Amniotic epithelial cell (primary cell): ENCODE results near the gene CCNH.

Experiments
- DNase-seq: peaks from one replicate; pipeline ENCODE4 v3.0.0-alpha.2; 2010; ENCODE audit warnings: low read depth

Gene CCNH

DNA sequence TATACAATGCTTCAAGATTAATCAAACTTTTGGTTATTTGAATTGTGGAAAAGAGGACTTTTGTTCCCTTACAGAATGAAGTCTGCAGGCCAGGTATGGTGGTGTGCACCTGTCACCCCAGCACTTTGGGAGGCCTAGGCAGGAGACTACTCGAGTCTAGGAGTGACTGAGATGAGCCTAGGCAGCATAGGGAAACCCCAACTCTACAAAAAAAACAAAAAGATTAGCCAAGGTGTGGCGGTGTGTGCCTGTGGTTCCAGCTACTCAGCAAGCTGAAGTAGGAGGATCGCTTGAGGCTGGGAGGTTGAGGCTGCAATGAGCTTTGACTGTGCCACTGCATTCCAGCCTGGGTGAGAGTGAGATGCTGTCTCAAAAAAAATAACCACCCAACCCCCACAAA is 9.3 kb downstream of the CCNH start:
- DNase-seq: no peak

DNA sequence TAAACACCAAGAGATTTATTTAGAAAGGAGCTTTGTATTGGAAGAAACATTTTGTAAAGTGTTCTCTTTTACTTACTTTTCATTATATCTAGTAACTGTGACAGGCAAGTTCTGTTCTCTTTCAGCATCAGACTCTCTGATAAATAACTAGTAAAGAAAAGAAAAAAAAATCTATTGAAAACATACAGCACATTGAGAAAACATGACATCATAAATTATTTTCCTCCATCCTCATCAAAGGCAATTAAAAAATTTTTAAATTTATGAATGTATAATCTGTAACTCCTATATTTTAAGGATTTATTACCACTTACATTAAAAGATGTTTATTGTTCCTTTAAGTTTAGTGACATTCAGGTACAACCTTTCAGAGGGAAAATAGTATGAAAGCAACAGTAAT is 11.1 kb downstream of the CCNH start:
- no peak for DNase-seq

DNA sequence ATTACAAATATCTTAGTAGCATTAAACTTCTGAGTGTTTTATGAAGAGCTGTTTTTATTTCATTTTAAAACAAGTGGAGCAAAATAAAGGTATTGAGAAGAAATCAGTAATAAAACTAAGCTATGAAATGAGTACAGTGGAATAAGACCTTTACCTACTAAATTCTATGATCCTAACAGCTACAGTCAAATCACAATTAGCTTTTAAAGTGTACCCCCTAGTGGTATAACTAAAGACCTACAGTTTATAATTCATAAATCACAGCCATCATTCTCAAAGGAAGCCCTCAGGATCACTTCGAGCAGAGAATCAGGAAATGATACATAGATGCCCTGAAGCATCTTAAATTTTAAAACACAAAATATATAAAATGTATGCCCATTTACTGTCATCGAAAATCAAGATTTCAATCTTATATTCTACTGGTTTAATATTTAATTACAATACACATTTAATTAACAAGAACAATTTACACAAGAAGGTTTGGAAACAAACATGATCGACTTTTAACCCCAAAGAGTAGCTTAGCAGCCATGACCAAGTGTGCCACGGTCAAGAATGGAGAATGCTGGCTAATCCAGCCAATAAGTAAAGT is 12.3 kb downstream of the CCNH start:
- peak; percentile 46 for DNase-seq

DNA sequence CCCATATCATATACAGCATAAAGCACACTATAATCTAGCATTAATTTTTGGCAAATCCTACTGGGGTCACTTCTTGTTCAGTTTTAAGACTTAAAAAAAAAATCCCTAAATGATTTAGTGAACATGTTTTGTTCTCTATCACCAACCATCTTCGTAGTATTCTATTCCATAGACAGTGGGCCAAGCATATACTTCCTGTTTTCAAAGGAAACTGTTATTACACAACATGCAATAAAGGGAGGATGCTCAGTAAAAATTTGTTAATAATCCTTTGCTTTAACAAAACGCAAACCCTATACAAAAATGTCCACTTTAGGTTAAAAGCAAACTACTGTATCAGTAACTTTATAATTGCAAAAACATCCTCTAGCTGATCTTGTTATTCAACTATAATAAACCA is 13.0 kb downstream of the CCNH start:
- no peak for DNase-seq

DNA sequence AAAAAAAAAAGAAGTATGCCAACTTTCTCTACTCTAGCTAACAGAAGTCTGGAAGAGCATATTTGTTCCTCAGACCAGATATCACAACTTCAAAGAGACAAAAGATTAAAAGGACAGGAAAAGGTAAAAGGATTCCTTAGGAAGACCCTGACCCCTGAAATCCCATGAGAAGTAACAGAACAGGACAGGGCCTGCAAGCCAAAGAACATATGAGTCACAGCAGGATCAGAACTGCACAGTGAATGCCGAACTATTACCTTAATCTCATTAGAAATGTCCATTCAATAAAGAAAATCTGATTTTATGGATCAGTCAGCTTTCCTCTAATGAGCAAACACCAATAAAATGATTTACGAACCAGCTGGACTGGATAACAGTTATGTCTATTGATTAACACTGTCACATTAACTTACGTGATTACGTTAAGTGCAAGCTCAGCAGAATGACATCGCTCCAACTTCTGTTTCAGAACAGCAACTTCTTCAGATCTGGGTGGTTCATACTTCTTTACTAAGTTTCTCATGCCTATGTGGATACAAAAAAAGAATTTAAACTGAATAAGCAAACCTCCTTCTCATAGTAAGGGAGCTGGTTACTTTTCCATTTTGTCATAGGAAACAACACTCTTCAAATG is 13.6 kb downstream of the CCNH start:
- no peak for DNase-seq

DNA sequence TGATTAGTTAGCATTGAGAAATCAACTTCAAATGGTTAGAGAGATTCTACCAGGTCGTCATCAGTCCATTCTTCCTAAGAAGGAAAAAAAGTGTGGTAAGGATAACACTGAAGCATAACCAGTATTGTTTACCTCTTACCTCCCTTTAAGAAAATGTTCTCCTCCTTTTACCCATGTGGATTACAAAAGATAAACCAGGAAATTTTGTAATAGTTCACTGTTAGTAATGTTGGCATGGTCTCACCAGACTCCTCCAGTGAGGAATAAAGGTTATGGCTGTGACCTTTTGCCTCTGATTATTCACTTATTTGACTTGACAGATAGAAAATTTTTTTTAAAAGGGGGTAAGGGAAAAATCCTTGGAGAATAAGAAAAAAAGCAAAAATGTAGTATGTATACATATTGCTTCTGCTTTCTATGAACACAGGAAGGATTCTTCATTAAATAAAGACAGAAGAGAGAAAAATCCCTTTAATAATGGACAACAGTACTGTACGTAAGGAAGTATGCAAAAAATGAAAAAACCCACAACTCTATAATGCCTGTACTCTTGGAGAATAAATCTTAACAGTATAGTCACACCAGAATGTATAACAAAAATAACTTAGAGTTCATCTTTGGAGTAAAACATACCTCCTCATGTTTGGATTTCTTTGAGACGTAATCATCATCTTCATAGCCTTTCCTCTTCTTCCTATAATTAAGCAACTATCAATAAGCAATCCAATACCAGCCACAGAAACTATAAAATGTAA is 18.1 kb downstream of the CCNH start:
- peak; percentile 95 for DNase-seq

DNA sequence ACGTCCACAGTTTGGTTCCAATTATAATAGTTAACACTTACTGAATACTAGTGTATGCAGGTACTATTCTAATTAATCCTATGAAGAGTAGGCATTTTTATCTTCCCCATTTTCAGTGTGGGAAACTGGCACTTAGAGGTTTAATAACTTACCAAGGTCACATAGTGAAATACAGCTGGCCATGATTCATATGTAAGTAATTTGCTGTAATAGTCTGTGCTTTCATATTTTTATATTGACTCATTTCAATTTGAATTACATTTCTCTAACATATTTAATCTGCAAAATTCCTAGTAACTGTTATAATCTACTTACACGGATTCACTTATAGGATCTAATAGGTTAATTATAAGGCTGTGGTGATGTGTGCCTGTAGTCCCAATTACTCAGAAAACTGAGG is 19.4 kb downstream of the CCNH start:
- peak; percentile 91 for DNase-seq

DNA sequence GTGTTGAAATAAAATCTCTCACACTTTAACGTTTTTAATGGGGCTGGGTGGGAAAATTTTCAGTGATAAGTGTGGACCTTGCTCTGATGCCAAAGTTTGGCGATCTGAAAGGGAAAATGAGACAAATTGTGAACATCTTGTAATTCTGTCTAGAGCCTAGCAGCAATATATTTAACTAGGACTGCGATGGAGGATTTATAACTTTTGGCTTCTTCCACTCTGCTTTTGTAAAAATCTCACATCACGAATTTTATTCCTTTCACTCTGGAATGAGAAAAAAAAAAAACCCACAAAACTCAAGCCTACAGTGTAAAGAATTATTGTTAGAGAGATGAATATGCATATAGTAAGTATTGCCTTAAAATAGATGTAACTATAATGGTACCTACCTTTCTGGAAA is 19.9 kb downstream of the CCNH start:
- DNase-seq: no peak

DNA sequence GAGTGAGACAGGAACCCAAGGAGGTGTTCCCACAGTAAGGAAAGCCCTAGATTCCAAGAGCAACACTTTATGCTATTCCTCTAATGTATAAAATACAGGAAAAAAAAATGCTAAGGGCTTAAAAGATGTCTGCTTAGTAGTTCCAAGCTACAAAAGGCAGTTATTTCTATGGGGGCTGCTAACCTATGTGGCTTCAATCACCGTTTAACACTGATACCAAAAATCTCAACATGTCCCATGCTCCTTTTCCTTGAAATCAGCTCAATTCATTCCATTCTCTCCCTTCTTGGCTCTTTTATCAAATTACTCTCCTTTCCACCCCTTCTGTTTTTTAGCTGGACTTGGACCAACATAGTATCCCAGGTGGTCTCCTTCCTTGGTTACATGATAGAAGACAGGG is 20.6 kb downstream of the CCNH start:
- no peak for DNase-seq

DNA sequence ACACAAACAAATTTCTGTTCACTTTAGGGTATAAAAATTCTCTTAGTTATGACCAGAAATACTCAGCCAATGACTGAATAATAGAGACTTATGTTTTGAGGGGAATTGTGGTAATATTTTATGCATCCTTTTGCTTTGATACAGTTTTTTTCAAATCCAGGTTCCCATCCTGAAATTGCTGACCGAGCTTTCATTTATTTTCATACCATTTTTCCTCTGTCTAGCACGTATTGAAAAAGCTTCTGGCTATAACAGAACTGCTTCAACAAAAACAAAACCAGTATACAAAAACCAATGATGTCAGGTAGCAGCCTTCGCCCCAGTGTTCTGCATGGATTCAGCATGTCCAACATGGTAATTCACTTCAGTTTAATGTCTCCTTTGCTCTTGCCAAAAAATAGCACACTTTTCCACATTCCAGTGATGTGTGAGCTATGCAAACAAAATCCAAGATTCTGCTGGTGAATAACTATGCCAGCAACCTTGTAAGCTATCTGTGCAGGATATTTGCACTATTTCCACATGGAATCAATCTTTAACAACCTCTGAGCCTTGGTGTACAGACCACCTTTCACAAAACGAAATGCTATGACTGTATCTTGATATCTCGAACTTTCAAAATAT is 22.0 kb downstream of the CCNH start:
- no peak for DNase-seq

DNA sequence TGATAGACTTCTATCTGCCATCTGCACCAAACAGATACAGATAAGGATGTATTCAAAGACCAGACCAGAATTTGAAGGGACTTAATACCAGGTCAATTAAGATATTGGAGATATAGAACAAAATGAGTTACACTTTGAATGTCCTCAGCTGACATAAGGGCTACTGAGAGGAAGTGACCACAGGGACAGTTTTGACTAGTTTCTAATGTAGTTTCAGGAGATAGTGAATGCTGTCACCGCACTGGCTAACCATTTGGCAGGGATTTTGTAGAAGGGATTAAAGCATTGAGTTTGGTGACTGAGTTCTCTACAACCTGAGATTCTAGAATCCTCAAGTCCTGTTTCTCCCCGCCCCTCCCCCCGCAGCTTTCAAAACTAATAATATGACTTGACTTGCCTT is 22.7 kb downstream of the CCNH start:
- no peak for DNase-seq

DNA sequence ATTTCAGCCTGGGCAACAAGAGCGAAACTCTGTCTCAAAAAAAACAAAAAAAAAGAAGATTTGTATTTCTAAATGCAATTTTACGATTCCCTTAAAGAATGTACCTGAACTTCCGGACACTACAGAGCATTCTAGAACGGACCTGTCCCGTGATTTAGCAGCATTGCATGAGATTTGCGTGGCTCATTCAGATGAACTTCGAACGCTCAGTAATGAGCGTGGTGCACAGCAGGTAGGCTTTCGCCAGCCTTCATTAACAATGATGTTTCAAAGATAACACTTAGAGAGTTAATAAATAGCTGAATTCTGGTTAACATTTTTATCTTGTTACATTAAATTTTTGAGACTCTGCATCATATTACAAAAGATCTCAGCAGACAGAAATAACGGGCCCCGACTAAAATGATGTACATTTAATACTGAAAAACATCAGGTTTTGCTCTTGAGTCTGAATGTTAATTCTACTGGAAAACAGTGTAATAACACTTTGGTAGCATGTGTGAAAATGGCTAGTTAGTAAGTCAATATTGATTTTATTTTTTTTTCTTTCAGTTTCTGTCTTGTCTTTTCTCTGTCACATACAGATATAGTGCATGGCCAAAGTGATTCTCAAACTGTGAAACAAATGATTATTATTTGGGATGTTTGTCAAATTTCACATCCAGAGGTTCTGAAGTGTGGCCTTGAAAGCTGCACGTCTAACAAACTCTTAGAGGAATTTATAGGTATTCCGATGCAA is 23.3 kb downstream of the CCNH start:
- no peak for DNase-seq

DNA sequence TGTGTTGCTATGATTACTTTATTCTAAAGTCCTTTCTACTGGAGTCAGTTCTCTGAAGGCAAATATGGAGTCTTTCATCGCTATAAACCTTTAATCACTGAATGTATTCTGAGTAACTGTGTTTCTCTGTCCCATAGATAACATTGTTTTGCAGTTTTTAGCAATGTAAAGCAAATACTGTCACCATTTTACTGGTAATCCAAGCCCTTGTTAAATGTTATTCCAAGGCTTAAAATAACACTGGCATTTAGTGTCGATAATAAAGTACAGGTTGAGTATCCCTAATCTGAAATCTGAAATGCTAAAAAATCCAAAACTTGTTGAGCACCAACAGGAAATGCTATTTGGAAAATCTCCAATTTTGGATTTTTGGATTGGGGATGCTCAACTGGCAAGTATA is 24.6 kb downstream of the CCNH start:
- DNase-seq: no peak

DNA sequence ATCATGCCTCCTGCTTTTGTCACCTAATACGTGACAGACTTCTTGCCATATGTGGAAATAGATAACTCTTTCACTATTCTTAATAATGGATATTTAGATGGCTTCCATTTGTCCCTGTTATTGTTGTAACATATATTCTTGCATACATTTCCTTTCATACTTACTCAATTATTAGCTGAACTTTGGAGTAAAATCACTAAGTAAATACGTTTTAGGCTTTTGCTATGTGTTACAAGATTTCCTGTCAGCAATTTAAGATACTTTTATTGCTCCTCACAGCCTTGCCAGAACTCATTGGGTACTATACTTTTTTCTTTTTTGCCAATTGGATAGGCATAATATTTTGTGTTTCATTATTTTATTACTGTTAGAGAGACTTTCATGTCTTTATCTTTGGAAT is 26.9 kb downstream of the CCNH start:
- no peak for DNase-seq

DNA sequence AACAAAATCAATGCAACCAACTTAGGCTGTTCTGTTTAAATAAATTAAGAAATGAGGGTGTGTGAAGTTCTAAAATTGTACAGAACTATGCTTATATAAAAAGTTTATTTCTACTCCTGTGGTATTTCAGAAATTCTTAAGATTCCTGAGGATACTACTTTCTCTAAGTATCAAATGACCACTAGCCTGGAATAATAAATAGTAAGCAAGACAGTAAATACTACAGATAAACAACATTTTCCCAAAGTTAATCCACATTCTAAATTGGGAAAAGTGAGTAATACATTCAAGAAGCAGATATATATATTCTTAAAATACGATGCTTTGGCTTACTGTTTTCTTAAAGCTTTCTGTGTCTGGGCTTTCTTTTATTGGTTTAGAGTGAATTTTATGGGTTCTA is 29.5 kb downstream of the CCNH start:
- DNase-seq: peak; percentile 41

DNA sequence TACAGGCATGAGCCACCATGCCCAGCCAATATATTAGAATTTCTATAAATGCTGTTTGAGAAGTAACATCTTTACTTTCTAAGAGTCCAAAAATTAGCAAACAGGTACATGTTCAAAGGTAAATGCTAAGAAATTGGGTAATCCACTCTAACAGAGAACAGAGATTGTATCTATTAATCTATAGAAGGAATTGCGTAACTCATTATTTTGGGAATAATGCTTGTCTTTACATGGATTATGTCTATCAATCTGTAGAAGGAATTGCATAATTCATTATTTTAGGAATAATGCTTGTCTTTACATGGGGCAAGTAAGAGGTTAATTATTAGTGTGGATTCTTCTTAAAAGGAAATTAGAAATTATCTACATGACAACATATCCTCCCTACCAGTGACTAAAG is 30.5 kb downstream of the CCNH start:
- no peak for DNase-seq

DNA sequence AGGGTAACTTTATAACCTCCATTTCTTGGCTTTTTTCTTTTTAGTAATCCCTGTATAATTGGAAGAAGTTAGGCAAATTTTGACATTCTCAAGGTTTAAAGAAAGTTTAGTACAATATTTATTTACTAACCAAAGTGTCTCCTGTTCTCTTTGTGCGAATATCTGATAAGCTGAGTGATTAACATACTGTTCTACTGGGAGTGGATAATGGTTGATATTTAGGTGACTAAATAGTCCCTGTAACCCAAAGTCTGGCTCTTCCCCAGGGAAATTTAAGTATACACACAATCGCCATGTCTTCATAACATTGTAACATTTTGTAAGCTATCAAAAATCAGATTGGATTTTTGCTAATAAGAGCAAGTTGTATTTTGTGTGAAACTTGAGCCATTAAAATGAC is 40.0 kb downstream of the CCNH start:
- peak; percentile 6 for DNase-seq

DNA sequence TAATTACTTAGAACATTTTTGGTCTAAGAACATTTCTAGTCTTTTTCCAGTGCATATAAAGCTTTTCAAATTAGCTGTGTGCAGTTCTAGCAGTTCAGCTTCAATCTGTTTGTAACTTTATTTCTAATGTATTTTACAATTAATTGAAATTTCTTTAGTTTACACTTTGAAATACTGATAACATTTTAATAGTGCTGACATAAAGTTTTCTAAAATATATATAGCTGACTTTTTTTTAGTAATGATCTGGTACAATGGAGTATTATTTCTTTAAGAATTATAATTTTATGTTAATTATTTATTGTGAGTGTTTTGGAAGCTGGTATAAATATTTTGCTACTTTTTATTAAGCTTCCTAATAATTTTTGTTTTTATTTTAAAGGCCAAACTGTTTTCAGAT is 43.3 kb downstream of the CCNH start:
- no peak for DNase-seq

DNA sequence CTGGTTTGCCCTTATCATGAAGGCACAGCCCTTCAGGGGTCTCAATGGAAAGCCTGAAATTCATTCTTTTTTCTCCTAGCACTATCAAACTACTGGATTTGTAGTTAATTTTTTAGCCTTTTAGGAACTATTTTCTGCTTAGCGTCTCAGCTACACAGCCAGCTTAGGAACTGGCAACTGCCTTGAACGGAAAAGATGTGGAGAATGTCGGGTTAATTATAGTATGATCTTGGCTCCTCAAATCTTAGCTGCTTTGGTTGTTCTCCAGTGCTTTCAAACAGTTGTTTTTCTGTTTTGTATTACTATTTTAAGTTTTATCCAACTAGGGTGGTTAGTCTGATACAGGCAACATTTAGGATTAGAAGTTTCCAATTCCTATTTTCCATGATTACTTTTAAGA is 44.1 kb downstream of the CCNH start:
- DNase-seq: no peak

DNA sequence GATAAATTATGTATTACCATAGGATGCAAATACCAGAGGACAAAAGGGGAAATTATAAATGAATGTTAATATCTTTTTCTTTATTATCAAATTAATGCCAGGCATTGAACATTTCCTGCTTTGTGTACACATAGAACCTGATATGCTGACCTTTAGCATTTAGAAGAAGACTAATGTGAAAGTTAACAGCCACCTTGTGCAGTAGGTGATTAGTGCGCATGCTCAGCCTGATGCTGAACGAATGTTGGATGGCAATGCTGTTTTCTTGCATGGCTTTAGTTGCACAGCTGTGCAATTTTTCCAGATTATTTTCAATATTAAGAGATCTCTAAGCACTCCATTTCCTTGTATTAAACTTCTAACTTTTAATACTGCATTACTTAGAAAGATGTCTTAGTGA is 45.5 kb downstream of the CCNH start:
- no peak for DNase-seq

DNA sequence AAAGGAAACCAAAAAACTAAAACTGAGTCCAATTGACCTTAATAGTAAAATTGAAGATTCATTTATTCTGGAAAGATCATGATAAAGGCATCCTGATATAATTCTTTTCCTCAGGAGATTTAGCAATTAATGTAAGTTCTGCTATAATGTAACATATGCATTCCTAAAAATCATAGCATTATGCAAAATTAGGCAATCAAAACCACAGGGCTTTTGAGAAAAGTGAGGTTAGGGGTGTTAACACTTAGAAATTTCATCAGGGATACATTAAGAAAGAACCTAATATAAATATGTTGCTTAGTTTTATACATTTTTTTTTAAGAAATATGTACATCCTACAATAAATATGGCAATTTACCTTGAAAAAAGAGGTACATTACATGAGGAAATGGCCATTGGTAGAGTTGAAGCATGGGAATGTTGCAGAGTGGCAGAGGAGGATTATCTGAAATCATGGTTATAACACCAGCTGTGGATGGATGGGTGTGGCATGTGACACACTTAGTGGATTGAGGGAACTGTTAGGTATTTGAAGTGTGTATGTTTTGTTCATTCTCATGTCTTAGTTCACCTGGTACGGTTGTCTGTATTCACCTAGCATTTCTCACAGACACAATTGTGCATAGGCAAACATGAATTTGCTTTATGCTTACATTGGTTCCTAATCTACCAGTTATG is 51.1 kb downstream of the CCNH start:
- DNase-seq: peak; percentile 59

DNA sequence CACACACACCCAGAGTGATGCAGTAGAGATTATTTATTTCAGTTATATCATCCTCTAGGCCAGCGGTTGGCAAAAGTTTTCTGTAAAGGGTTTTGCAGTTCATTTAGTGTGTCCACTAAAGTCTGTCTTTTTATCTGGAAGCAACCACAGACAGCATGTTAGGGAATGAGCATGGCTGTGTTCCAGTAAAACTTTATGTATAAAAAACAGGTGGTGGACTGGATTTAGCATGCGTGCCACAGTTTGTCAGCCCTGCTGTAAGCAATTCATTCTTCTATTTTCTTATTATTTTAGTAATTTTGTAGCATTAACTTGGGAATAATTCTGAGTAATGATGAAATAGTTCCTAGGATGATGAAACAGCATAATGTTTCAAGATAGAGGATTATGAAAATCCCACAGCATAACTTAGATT is 51.7 kb downstream of the CCNH start:
- DNase-seq: peak; percentile 92
